CD4-positive, alpha-beta memory T cell (primary cell): ENCODE results near the gene CDHR1. TPM values are rescaled to one million over a fixed set of nuclear protein-coding genes. Genes with fewer than 3 reads are reported as not detected.

ENCODE experiments used
- CTCF ChIA-PET: fragments of 350-600 bp; sonication (Branson Sonifier 250); formaldehyde crosslinking; loops from one replicate; lab custom pipeline; 2021; ENCODE audit warnings: inconsistent platforms; ENCODE audit not compliant: partially characterized antibody; lab: Charles Lee
- POLR2A ChIA-PET: fragments of 350-600 bp; sonication (Branson Sonifier 250); formaldehyde crosslinking; loops from one replicate; lab custom pipeline; 2021; ENCODE audit not compliant: partially characterized antibody; lab: Charles Lee
- DNase-seq, 5 donors: peaks; one replicate each; pipeline versions ENCODE4 v3.0.0 to v3.0.0-alpha.2; 2020 to 2022; ENCODE audit warnings: mixed read lengths in 1 of 5
- H3K27ac ChIP-seq: one replicate; pipeline ENCODE4 v1.7.0; 2013; ENCODE audit warnings: low read depth, low read length
- H3K27me3 ChIP-seq: 2 replicates; pipeline ENCODE4 v1.7.0; 2013; ENCODE audit warnings: mild to moderate bottlenecking, low read length, moderate library complexity; ENCODE audit not compliant: insufficient read depth
- H3K36me3 ChIP-seq: 2 replicates; pipeline ENCODE4 v1.7.0; 2013; ENCODE audit warnings: mild to moderate bottlenecking, low read length, moderate library complexity; ENCODE audit not compliant: insufficient read depth
- H3K4me1 ChIP-seq: 2 replicates; pipeline ENCODE4 v1.7.0; 2013; ENCODE audit warnings: mild to moderate bottlenecking, low read length, moderate library complexity; ENCODE audit not compliant: insufficient read depth
- H3K4me3 ChIP-seq, 2 donors: one replicate each; pipeline ENCODE4 v1.7.0; 2013; ENCODE audit warnings: low read length in 2 of 2, mild to moderate bottlenecking in 1 of 2
- H3K9me3 ChIP-seq, 2 donors: one replicate each; pipeline ENCODE4 v1.7.0; 2013; ENCODE audit warnings: low read length in 2 of 2, control low read depth in 1 of 2; ENCODE audit not compliant: control insufficient read depth in 1 of 2
- H3K27ac Mint-ChIP-seq, 7 donors: one replicate each; pipeline ENCODE4 v1.8.0; 2020 to 2021; ENCODE audit warnings: mixed read lengths in 7 of 7, mild to moderate bottlenecking in 6 of 7, inconsistent platforms in 3 of 7, moderate library complexity in 3 of 7
- H3K27me3 Mint-ChIP-seq, 2 donors: one replicate each; pipeline ENCODE4 v1.8.0; 2020 to 2021; ENCODE audit warnings: mixed read lengths in 2 of 2
- H3K36me3 Mint-ChIP-seq, 2 donors: one replicate each; pipeline ENCODE4 v1.8.0; 2020 to 2021; ENCODE audit warnings: mixed read lengths in 2 of 2, inconsistent platforms in 1 of 2, mild to moderate bottlenecking in 1 of 2
- H3K4me1 Mint-ChIP-seq, 4 donors: one replicate each; pipeline ENCODE4 v1.8.0; 2020 to 2021; ENCODE audit warnings: mixed read lengths in 4 of 4, mild to moderate bottlenecking in 1 of 4
- H3K4me3 Mint-ChIP-seq, 8 donors: one replicate each; pipeline ENCODE4 v1.8.0; 2020 to 2021; ENCODE audit warnings: mixed read lengths in 8 of 8, mild to moderate bottlenecking in 7 of 8, moderate library complexity in 6 of 8, inconsistent platforms in 3 of 8
- H3K9me3 Mint-ChIP-seq, 8 donors: one replicate each; pipeline ENCODE4 v1.8.0; 2020 to 2021; ENCODE audit warnings: mixed read lengths in 8 of 8, mild to moderate bottlenecking in 5 of 8, inconsistent platforms in 3 of 8, moderate library complexity in 1 of 8
- intact Hi-C: fragments of 100-400 bp; cut with micrococcal nuclease; formaldehyde crosslinking; loops from one replicate; pipeline ENCODE4 v1.15.1; 2023
- polyA plus RNA-seq, 2 donors: library from polyadenylated mRNA; unstranded; fragments of 300-500 nt; fragmentation: Illumina TruSeq; gene quantifications; one replicate each; pipeline ENCODE4 v1.2.3, GENCODE V29; 2021
- total RNA-seq, 2 experiments: library from RNA; stranded (reverse); gene quantifications; one replicate each; pipeline ENCODE4 v1.2.3, GENCODE V29; 2021

The CDHR1 gene
- total and polyA plus RNA-seq, 4 experiments from 2014 or later, result 0.12 to 0.17 TPM; not detected in 2

- intact Hi-C loops, result loop anchor here (1.0 kb wide), 1 partner anchor 56 kb away; no protein-coding TSS in a partner anchor
- Histone ChIP-seq H3K4me1 (no peaks in the 10 kb centered on the region), H3K36me3 (no peaks in the 10 kb centered on the region), H3K27ac (no peak overlapping the region), H3K4me3 (no peak overlapping the region), H3K27me3 (no peaks in the 10 kb centered on the region), H3K9me3 (no peaks in the 10 kb centered on the region)
- no peaks in the 10 kb centered on the region for H3K36me3 Mint-ChIP-seq
- H3K27ac Mint-ChIP-seq, result no peak overlapping the region
- ChIA-PET POLR2A (no interaction called here), CTCF (interaction anchor here (0.9 to 6.9 kb wide), 5 partner anchors 8 to 58 kb away, joined by 3 to 75 read pairs (median 4); no protein-coding TSS in a partner anchor)
- DNase-seq, result no peak
- no peaks in the 10 kb centered on the region for H3K9me3 Mint-ChIP-seq
- peaks cover 9 to 15% of the 10 kb centered on the region in 2 donors for H3K27me3 Mint-ChIP-seq
- H3K4me1 Mint-ChIP-seq, result peaks cover 0 to 2% (median 0%) of the 10 kb centered on the region in 4 donors
- H3K4me3 Mint-ChIP-seq, result no peak overlapping the region
Observed at GRCh38 chr10:84204610-84205009, 10.3 kb downstream of the CDHR1 start.

GRCh38 chr10:84205049-84205852, 10.9 kb downstream of the CDHR1 start:
- Histone ChIP-seq H3K36me3 (no peaks in the 10 kb centered on the region), H3K9me3 (no peaks in the 10 kb centered on the region), H3K27ac (no peak overlapping the region), H3K27me3 (no peaks in the 10 kb centered on the region), H3K4me3 (no peak overlapping the region), H3K4me1 (no peaks in the 10 kb centered on the region)
- H3K36me3 Mint-ChIP-seq, result no peaks in the 10 kb centered on the region
- intact Hi-C loops, result loop anchor here (1.0 kb wide), 1 partner anchor 57 kb away; no protein-coding TSS in a partner anchor
- no peak overlapping the region for H3K27ac Mint-ChIP-seq
- no peaks in the 10 kb centered on the region for H3K9me3 Mint-ChIP-seq
- peaks cover 9 to 15% of the 10 kb centered on the region in 2 donors for H3K27me3 Mint-ChIP-seq
- H3K4me3 Mint-ChIP-seq, result no peak overlapping the region
- H3K4me1 Mint-ChIP-seq, result peaks cover 0 to 2% (median 0%) of the 10 kb centered on the region in 4 donors
- ChIA-PET POLR2A (no interaction called here), CTCF (interaction anchor here (0.7 to 6.9 kb wide), 9 partner anchors 9 to 65 kb away, joined by 3 to 75 read pairs (median 3); no protein-coding TSS in a partner anchor)
- DNase-seq, result peak; percentile 38 to 62 (median 56)

GRCh38 chr10:84205853-84206525, 11.7 kb downstream of the CDHR1 start:
- ChIA-PET POLR2A (no interaction called here), CTCF (interaction anchor here (0.7 to 6.9 kb wide), 6 partner anchors 11 to 65 kb away, joined by 3 to 75 read pairs (median 3); no protein-coding TSS in a partner anchor)
- no peak for DNase-seq
- H3K27me3 Mint-ChIP-seq, result peaks cover 9 to 14% of the 10 kb centered on the region in 2 donors
- H3K4me3 Mint-ChIP-seq, result no peak overlapping the region
- Histone ChIP-seq H3K36me3 (no peaks in the 10 kb centered on the region), H3K4me1 (no peaks in the 10 kb centered on the region), H3K9me3 (no peaks in the 10 kb centered on the region), H3K27ac (no peak overlapping the region), H3K27me3 (no peaks in the 10 kb centered on the region), H3K4me3 (no peak overlapping the region)
- intact Hi-C loops, result loop anchor here (1.0 kb wide), 1 partner anchor 58 kb away; no protein-coding TSS in a partner anchor
- no peaks in the 10 kb centered on the region for H3K9me3 Mint-ChIP-seq
- H3K36me3 Mint-ChIP-seq, result no peaks in the 10 kb centered on the region
- no peak overlapping the region for H3K27ac Mint-ChIP-seq
- peaks cover 0 to 2% (median 0%) of the 10 kb centered on the region in 4 donors for H3K4me1 Mint-ChIP-seq

GRCh38 chr10:84208023-84208422, 13.7 kb downstream of the CDHR1 start:
- Histone ChIP-seq H3K27ac (no peak overlapping the region), H3K4me1 (no peaks in the 10 kb centered on the region), H3K9me3 (no peaks in the 10 kb centered on the region), H3K27me3 (no peaks in the 10 kb centered on the region), H3K4me3 (no peak overlapping the region), H3K36me3 (no peaks in the 10 kb centered on the region)
- Mint-ChIP-seq H3K4me1 (peaks cover 0 to 2% (median 0%) of the 10 kb centered on the region in 4 donors), H3K36me3 (no peaks in the 10 kb centered on the region), H3K9me3 (no peaks in the 10 kb centered on the region), H3K27ac (no peak overlapping the region), H3K27me3 (peaks cover 12 to 17% of the 10 kb centered on the region in 2 donors), H3K4me3 (no peak overlapping the region)
- CTCF ChIA-PET, result interaction anchor here (1.0 to 6.9 kb wide), 3 partner anchors 15 to 66 kb away, joined by 3 to 75 read pairs (median 3); no protein-coding TSS in a partner anchor
- DNase-seq, result no peak
- POLR2A ChIA-PET, result interaction anchor here (1.0 kb wide), 1 partner anchor 69 kb away, joined by 3 read pairs; no protein-coding TSS in a partner anchor
- intact Hi-C loops, result no loop called here

GRCh38 chr10:84211566-84211965, 17.2 kb downstream of the CDHR1 start:
- Mint-ChIP-seq H3K27ac (peak overlapping the region in 1 of 7 donors; percentile 65), H3K9me3 (peaks cover 0 to 1% (median 0%) of the 10 kb centered on the region in 8 donors), H3K4me3 (no peak overlapping the region), H3K36me3 (no peaks in the 10 kb centered on the region), H3K27me3 (peaks cover 10 to 14% of the 10 kb centered on the region in 2 donors), H3K4me1 (peaks cover 0 to 2% (median under 1%) of the 10 kb centered on the region in 4 donors)
- ChIA-PET POLR2A (no interaction called here), CTCF (interaction anchor here (1.3 to 1.6 kb wide), 2 partner anchors 9 to 63 kb away, joined by 5 read pairs; no protein-coding TSS in a partner anchor)
- intact Hi-C loops, result no loop called here
- no peak for DNase-seq
- Histone ChIP-seq H3K27ac (no peak overlapping the region), H3K27me3 (no peaks in the 10 kb centered on the region), H3K4me1 (no peaks in the 10 kb centered on the region), H3K9me3 (no peaks in the 10 kb centered on the region), H3K36me3 (no peaks in the 10 kb centered on the region), H3K4me3 (no peak overlapping the region)

- no peak overlapping the region for H3K27ac ChIP-seq
- Mint-ChIP-seq H3K9me3 (peaks cover 0 to 1% (median 0%) of the 10 kb centered on the region in 8 donors), H3K27me3 (peaks cover 7 to 11% of the 10 kb centered on the region in 2 donors), H3K36me3 (no peaks in the 10 kb centered on the region), H3K27ac (no peak overlapping the region), H3K4me3 (no peak overlapping the region), H3K4me1 (peaks cover 0 to 2% (median under 1%) of the 10 kb centered on the region in 4 donors)
- no peak overlapping the region for H3K4me3 ChIP-seq
- ChIA-PET POLR2A (no interaction called here), CTCF (interaction anchor here (1.3 to 1.6 kb wide), 2 partner anchors 10 to 63 kb away, joined by 5 read pairs; no protein-coding TSS in a partner anchor)
- DNase-seq, result no peak
- no peaks in the 10 kb centered on the region for H3K36me3 ChIP-seq
- no peaks in the 10 kb centered on the region for H3K4me1 ChIP-seq
- H3K9me3 ChIP-seq, result no peaks in the 10 kb centered on the region
- intact Hi-C loops, result no loop called here
- H3K27me3 ChIP-seq, result no peaks in the 10 kb centered on the region
Observed at GRCh38 chr10:84212014-84212413, 17.7 kb downstream of the CDHR1 start.
